ENCODE data around the gene UBE2E1. TPM values are rescaled to one million over a fixed set of nuclear protein-coding genes. Genes with fewer than 3 reads are reported as not detected.

The UBE2E1 gene
- polyA plus RNA-seq, 4 donors, result 52.4 to 102 (median 68.4) TPM

- DNase-seq (no peak), FAIRE-seq (no peak)
- H3K27ac ChIP-seq (ENCODE audit: low read depth in 1 of 3, low read length in 2 of 3), result no peak overlapping the region
- H3K9me3 ChIP-seq (ENCODE audit: control insufficient read depth in 2 of 2, insufficient read depth in 1 of 2, low read depth in 1 of 2, low read length in 1 of 2), result no peaks in the 10 kb centered on the region
- H3K36me3 ChIP-seq (ENCODE audit: control insufficient read depth in 3 of 3, insufficient read depth in 2 of 3, low read depth in 1 of 3, low read length in 3 of 3), result no peaks in the 10 kb centered on the region
- WGBS, 3 donors, result 91 to 93% (median 91%) methylated on average over 3 of the region's 3 CpGs
- H3K4me1 ChIP-seq (ENCODE audit: control insufficient read depth in 3 of 3, insufficient read depth in 2 of 3, low read depth in 1 of 3, low read length in 2 of 3), result peaks cover 0 to 9% (median 0%) of the 10 kb centered on the region in 3 donors
- H3K27me3 ChIP-seq (ENCODE audit: control insufficient read depth in 3 of 3, insufficient read depth in 3 of 3, low read length in 3 of 3), result no peaks in the 10 kb centered on the region
- H3K4me3 ChIP-seq (ENCODE audit: low read depth in 1 of 3, low read length in 3 of 3), result no peak overlapping the region
Observed at GRCh38 chr3:23798876-23799275, 6.9 kb upstream of the UBE2E1 start.

- Histone ChIP-seq H3K27ac (ENCODE audit: low read depth in 1 of 3, low read length in 2 of 3) (no peak overlapping the region), H3K27me3 (ENCODE audit: control insufficient read depth in 3 of 3, insufficient read depth in 3 of 3, low read length in 3 of 3) (no peaks in the 10 kb centered on the region), H3K4me1 (ENCODE audit: control insufficient read depth in 3 of 3, insufficient read depth in 2 of 3, low read depth in 1 of 3, low read length in 2 of 3) (peaks cover 0 to 20% (median 0%) of the 10 kb centered on the region in 3 donors), H3K4me3 (ENCODE audit: low read depth in 1 of 3, low read length in 3 of 3) (no peak overlapping the region), H3K36me3 (ENCODE audit: control insufficient read depth in 3 of 3, insufficient read depth in 2 of 3, low read depth in 1 of 3, low read length in 3 of 3) (no peaks in the 10 kb centered on the region), H3K9me3 (ENCODE audit: control insufficient read depth in 2 of 2, insufficient read depth in 1 of 2, low read depth in 1 of 2, low read length in 1 of 2) (no peaks in the 10 kb centered on the region)
- no peak for FAIRE-seq
- 82 to 91% (median 89%) methylated on average over 3 of the region's 3 CpGs for WGBS, 3 donors
- DNase-seq, result no peak
Observed at GRCh38 chr3:23800731-23801130, 5.0 kb upstream of the UBE2E1 start.

- no peaks in the 10 kb centered on the region for H3K9me3 ChIP-seq (ENCODE audit: control insufficient read depth in 2 of 2, insufficient read depth in 1 of 2, low read depth in 1 of 2, low read length in 1 of 2)
- no peaks in the 10 kb centered on the region for H3K27me3 ChIP-seq (ENCODE audit: control insufficient read depth in 3 of 3, insufficient read depth in 3 of 3, low read length in 3 of 3)
- DNase-seq (peak; percentile 87 to 91), FAIRE-seq (no peak)
- no peak overlapping the region for H3K4me3 ChIP-seq (ENCODE audit: low read depth in 1 of 3, low read length in 3 of 3)
- H3K27ac ChIP-seq (ENCODE audit: low read depth in 1 of 3, low read length in 2 of 3), result peak overlapping the region in 1 of 3 donors; percentile 66
- peaks cover 0 to 3% (median 0%) of the 10 kb centered on the region in 3 donors for H3K36me3 ChIP-seq (ENCODE audit: control insufficient read depth in 3 of 3, insufficient read depth in 2 of 3, low read depth in 1 of 3, low read length in 3 of 3)
- H3K4me1 ChIP-seq (ENCODE audit: control insufficient read depth in 3 of 3, insufficient read depth in 2 of 3, low read depth in 1 of 3, low read length in 2 of 3), result peaks cover 0 to 21% (median 4%) of the 10 kb centered on the region in 3 donors
- WGBS, 3 donors, result 30 to 69% (median 57%) methylated on average over 8 of the region's 8 CpGs
Observed at GRCh38 chr3:23804441-23805209, 1.1 kb upstream of the UBE2E1 start.

GRCh38 chr3:23805210-23805632, 534 bp upstream of the UBE2E1 start:
- WGBS, 3 donors, result 12 to 29% (median 20%) methylated on average over 7 of the region's 7 CpGs
- FAIRE-seq, result no peak
- Histone ChIP-seq H3K36me3 (ENCODE audit: control insufficient read depth in 3 of 3, insufficient read depth in 2 of 3, low read depth in 1 of 3, low read length in 3 of 3) (peaks cover 0 to 3% (median 0%) of the 10 kb centered on the region in 3 donors), H3K27ac (ENCODE audit: low read depth in 1 of 3, low read length in 2 of 3) (peak overlapping the region in 1 of 3 donors; percentile 66), H3K4me1 (ENCODE audit: control insufficient read depth in 3 of 3, insufficient read depth in 2 of 3, low read depth in 1 of 3, low read length in 2 of 3) (peaks cover 0 to 27% (median 4%) of the 10 kb centered on the region in 3 donors), H3K4me3 (ENCODE audit: low read depth in 1 of 3, low read length in 3 of 3) (peak overlapping the region; percentile 80 to 99 (median 98)), H3K27me3 (ENCODE audit: control insufficient read depth in 3 of 3, insufficient read depth in 3 of 3, low read length in 3 of 3) (no peaks in the 10 kb centered on the region), H3K9me3 (ENCODE audit: control insufficient read depth in 2 of 2, insufficient read depth in 1 of 2, low read depth in 1 of 2, low read length in 1 of 2) (no peaks in the 10 kb centered on the region)
- DNase-seq, result peak; percentile 16 to 54

- no peak for FAIRE-seq
- DNase-seq, result peak; percentile 17 to 58
- Histone ChIP-seq H3K4me1 (ENCODE audit: control insufficient read depth in 3 of 3, insufficient read depth in 2 of 3, low read depth in 1 of 3, low read length in 2 of 3) (peaks cover 0 to 28% (median 4%) of the 10 kb centered on the region in 3 donors), H3K36me3 (ENCODE audit: control insufficient read depth in 3 of 3, insufficient read depth in 2 of 3, low read depth in 1 of 3, low read length in 3 of 3) (peaks cover 0 to 3% (median 0%) of the 10 kb centered on the region in 3 donors), H3K27me3 (ENCODE audit: control insufficient read depth in 3 of 3, insufficient read depth in 3 of 3, low read length in 3 of 3) (no peaks in the 10 kb centered on the region), H3K9me3 (ENCODE audit: control insufficient read depth in 2 of 2, insufficient read depth in 1 of 2, low read depth in 1 of 2, low read length in 1 of 2) (no peaks in the 10 kb centered on the region), H3K27ac (ENCODE audit: low read depth in 1 of 3, low read length in 2 of 3) (peak overlapping the region; percentile 68 to 78 (median 68)), H3K4me3 (ENCODE audit: low read depth in 1 of 3, low read length in 3 of 3) (peak overlapping the region; percentile 80 to 99 (median 98))
- WGBS, 3 donors, result 2 to 6% (median 2%) methylated on average over 30 to 71 of the region's 71 CpGs
Observed at GRCh38 chr3:23806534-23807423, 1.0 kb downstream of the UBE2E1 start.

GRCh38 chr3:23807424-23808015, 1.8 kb downstream of the UBE2E1 start:
- Histone ChIP-seq H3K4me3 (ENCODE audit: low read depth in 1 of 3, low read length in 3 of 3) (peak overlapping the region; percentile 80 to 99 (median 98)), H3K27me3 (ENCODE audit: control insufficient read depth in 3 of 3, insufficient read depth in 3 of 3, low read length in 3 of 3) (no peaks in the 10 kb centered on the region), H3K4me1 (ENCODE audit: control insufficient read depth in 3 of 3, insufficient read depth in 2 of 3, low read depth in 1 of 3, low read length in 2 of 3) (peaks cover 0 to 31% (median 4%) of the 10 kb centered on the region in 3 donors), H3K9me3 (ENCODE audit: control insufficient read depth in 2 of 2, insufficient read depth in 1 of 2, low read depth in 1 of 2, low read length in 1 of 2) (no peaks in the 10 kb centered on the region), H3K36me3 (ENCODE audit: control insufficient read depth in 3 of 3, insufficient read depth in 2 of 3, low read depth in 1 of 3, low read length in 3 of 3) (peaks cover 0 to 3% (median 0%) of the 10 kb centered on the region in 3 donors), H3K27ac (ENCODE audit: low read depth in 1 of 3, low read length in 2 of 3) (peak overlapping the region; percentile 20 to 78 (median 68))
- FAIRE-seq, result no peak
- WGBS, 3 donors, result 29 to 38% (median 31%) methylated on average over 5 of the region's 5 CpGs
- no peak for DNase-seq

GRCh38 chr3:23808525-23808924, 2.8 kb downstream of the UBE2E1 start:
- FAIRE-seq, result no peak

GRCh38 chr3:23809294-23809693, 3.5 kb downstream of the UBE2E1 start:
- Histone ChIP-seq H3K4me1 (ENCODE audit: control insufficient read depth in 3 of 3, insufficient read depth in 2 of 3, low read depth in 1 of 3, low read length in 2 of 3) (peaks cover 0 to 22% (median 4%) of the 10 kb centered on the region in 3 donors), H3K36me3 (ENCODE audit: control insufficient read depth in 3 of 3, insufficient read depth in 2 of 3, low read depth in 1 of 3, low read length in 3 of 3) (peaks cover 0 to 7% (median 0%) of the 10 kb centered on the region in 3 donors), H3K27ac (ENCODE audit: low read depth in 1 of 3, low read length in 2 of 3) (no peak overlapping the region), H3K4me3 (ENCODE audit: low read depth in 1 of 3, low read length in 3 of 3) (no peak overlapping the region), H3K9me3 (ENCODE audit: control insufficient read depth in 2 of 2, insufficient read depth in 1 of 2, low read depth in 1 of 2, low read length in 1 of 2) (no peaks in the 10 kb centered on the region), H3K27me3 (ENCODE audit: control insufficient read depth in 3 of 3, insufficient read depth in 3 of 3, low read length in 3 of 3) (no peaks in the 10 kb centered on the region)
- 57 to 68% (median 66%) methylated on average over 2 of the region's 2 CpGs for WGBS, 3 donors
- DNase-seq (no peak), FAIRE-seq (no peak)

More at GRCh38 chr3:23808525-23808924, 2.8 kb downstream of the UBE2E1 start:
- Histone ChIP-seq H3K27ac (ENCODE audit: low read depth in 1 of 3, low read length in 2 of 3) (no peak overlapping the region), H3K36me3 (ENCODE audit: control insufficient read depth in 3 of 3, insufficient read depth in 2 of 3, low read depth in 1 of 3, low read length in 3 of 3) (peaks cover 0 to 5% (median 0%) of the 10 kb centered on the region in 3 donors), H3K9me3 (ENCODE audit: control insufficient read depth in 2 of 2, insufficient read depth in 1 of 2, low read depth in 1 of 2, low read length in 1 of 2) (no peaks in the 10 kb centered on the region), H3K4me3 (ENCODE audit: low read depth in 1 of 3, low read length in 3 of 3) (no peak overlapping the region), H3K27me3 (ENCODE audit: control insufficient read depth in 3 of 3, insufficient read depth in 3 of 3, low read length in 3 of 3) (no peaks in the 10 kb centered on the region), H3K4me1 (ENCODE audit: control insufficient read depth in 3 of 3, insufficient read depth in 2 of 3, low read depth in 1 of 3, low read length in 2 of 3) (peaks cover 0 to 25% (median 4%) of the 10 kb centered on the region in 3 donors)
- WGBS, 3 donors, result 57 to 58% (median 57%) methylated on average over 5 of the region's 5 CpGs
- no peak for DNase-seq

All from small intestine (tissue), 7 donors.